ENCODE data around the gene MINDY3. TPM values are rescaled to one million over a fixed set of nuclear protein-coding genes. Genes with fewer than 3 reads are reported as not detected.

Gene MINDY3
- total RNA-seq, 6 experiments from 2014 or later = 25.2 to 31.4 (median 28.4) TPM

- no peak for DNase-seq
- Mint-ChIP-seq H3K27me3 (ENCODE audit: insufficient read depth) (no peaks in the 10 kb centered on the region), H3K27ac (no peak overlapping the region), H3K4me1 (ENCODE audit: low read depth) (peaks cover 30% of the 10 kb centered on the region), H3K36me3 (ENCODE audit: low read depth) (no peaks in the 10 kb centered on the region), H3K4me3 (no peak overlapping the region), H3K9me3 (no peaks in the 10 kb centered on the region)
- TF ChIP-seq, protein P1, sequence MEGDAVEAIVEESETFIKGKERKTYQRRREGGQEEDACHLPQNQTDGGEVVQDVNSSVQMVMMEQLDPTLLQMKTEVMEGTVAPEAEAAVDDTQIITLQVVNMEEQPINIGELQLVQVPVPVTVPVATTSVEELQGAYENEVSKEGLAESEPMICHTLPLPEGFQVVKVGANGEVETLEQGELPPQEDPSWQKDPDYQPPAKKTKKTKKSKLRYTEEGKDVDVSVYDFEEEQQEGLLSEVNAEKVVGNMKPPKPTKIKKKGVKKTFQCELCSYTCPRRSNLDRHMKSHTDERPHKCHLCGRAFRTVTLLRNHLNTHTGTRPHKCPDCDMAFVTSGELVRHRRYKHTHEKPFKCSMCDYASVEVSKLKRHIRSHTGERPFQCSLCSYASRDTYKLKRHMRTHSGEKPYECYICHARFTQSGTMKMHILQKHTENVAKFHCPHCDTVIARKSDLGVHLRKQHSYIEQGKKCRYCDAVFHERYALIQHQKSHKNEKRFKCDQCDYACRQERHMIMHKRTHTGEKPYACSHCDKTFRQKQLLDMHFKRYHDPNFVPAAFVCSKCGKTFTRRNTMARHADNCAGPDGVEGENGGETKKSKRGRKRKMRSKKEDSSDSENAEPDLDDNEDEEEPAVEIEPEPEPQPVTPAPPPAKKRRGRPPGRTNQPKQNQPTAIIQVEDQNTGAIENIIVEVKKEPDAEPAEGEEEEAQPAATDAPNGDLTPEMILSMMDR (IDR thresholded peaks at IDR 0.05) = no peak
Measured at GRCh38 chr10:15844517-15844916, 15.8 kb downstream of the MINDY3 start.

GRCh38 chr10:15843695-15844094 lies 16.6 kb downstream of the MINDY3 start:
- TF ChIP-seq, protein P1 (IDR thresholded peaks at IDR 0.05) = no peak
- Mint-ChIP-seq H3K4me3 (no peak overlapping the region), H3K27me3 (ENCODE audit: insufficient read depth) (no peaks in the 10 kb centered on the region), H3K4me1 (ENCODE audit: low read depth) (peaks cover 24% of the 10 kb centered on the region), H3K9me3 (no peaks in the 10 kb centered on the region), H3K27ac (no peak overlapping the region), H3K36me3 (ENCODE audit: low read depth) (no peaks in the 10 kb centered on the region)
- no peak for DNase-seq

DNA sequence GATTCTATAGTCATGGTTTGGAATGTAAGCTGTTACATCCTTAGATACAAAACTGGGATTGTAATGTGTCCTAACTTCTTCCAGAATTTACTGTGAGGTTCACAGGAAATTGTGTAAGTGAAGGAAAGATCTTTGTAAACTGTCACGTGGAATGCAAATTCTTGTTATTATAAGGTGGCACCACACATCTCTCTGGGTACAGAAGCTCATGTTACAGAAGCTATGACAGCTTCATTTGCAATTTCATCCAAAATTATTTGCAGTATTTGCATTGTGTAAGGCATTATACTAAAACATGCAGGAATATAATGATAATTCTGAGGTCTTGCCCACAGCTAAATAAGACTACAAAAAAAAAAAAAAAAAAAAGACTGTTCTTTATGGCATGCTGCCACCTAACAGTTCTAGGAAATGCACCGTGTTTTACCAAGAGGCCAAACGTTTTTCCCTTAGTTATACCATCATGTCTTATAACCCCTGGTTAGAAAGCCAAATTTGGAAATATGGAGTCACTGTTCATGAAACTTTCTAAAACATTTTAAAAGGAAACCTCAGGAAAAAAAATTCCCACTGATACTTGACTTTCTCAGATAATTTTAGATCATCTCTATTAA lies 17.6 kb downstream of the MINDY3 start:
- peak overlapping the region; percentile 51 for H3K27ac Mint-ChIP-seq
- no peaks in the 10 kb centered on the region for H3K36me3 Mint-ChIP-seq (ENCODE audit: low read depth)
- no peaks in the 10 kb centered on the region for H3K9me3 Mint-ChIP-seq
- peaks cover 23% of the 10 kb centered on the region for H3K4me1 Mint-ChIP-seq (ENCODE audit: low read depth)
- H3K4me3 Mint-ChIP-seq = no peak overlapping the region
- TF ChIP-seq, protein P1 (IDR thresholded peaks at IDR 0.05) = no peak
- DNase-seq = no peak
- no peaks in the 10 kb centered on the region for H3K27me3 Mint-ChIP-seq (ENCODE audit: insufficient read depth)

DNA sequence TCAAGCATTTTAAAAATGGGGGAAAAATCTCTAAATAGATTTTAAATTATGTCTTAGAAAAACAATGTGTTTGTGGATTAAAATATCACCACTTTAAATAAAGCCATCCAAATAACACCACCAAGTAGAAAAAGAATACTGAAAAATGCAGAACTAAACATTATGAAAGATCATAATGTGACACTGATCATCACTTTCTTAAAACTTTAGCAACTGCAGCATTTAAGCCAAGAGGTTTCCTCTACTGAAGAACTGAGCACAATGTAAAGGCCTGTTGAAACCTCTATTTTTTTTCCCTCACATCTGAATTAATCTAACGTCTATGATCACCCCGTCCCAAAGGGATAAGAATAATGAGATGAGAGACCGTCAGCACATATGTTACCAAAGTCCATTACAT lies 18.6 kb downstream of the MINDY3 start:
- TF ChIP-seq, protein P1 (IDR thresholded peaks at IDR 0.05) = no peak
- peaks cover 23% of the 10 kb centered on the region for H3K4me1 Mint-ChIP-seq (ENCODE audit: low read depth)
- no peak for DNase-seq
- no peaks in the 10 kb centered on the region for H3K27me3 Mint-ChIP-seq (ENCODE audit: insufficient read depth)
- H3K9me3 Mint-ChIP-seq = no peaks in the 10 kb centered on the region
- H3K36me3 Mint-ChIP-seq (ENCODE audit: low read depth) = no peaks in the 10 kb centered on the region
- no peak overlapping the region for H3K27ac Mint-ChIP-seq
- H3K4me3 Mint-ChIP-seq = no peak overlapping the region

DNA sequence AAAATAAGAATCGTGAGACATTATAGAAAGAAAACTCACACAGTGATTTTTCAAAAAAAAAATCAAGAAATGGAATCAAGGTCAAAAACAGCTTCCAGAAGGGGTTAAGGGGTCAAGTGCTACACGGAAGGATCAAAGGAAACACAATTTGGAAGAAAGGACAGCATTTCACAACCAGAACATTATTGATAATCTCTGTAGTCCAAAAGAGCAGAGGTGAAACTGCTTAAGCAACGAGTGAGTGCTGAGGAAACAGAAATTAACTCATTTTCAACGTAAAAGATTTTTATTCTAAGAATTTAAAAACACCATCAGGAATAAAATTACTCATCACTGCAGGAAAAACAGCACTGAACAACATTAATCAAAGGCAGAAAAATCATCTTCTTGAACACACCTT lies 23.5 kb downstream of the MINDY3 start:
- Mint-ChIP-seq H3K4me1 (ENCODE audit: low read depth) (no peaks in the 10 kb centered on the region), H3K9me3 (no peaks in the 10 kb centered on the region), H3K4me3 (no peak overlapping the region), H3K36me3 (ENCODE audit: low read depth) (peaks cover 8% of the 10 kb centered on the region), H3K27ac (no peak overlapping the region), H3K27me3 (ENCODE audit: insufficient read depth) (no peaks in the 10 kb centered on the region)
- no peak for DNase-seq
- TF ChIP-seq, protein P1 (IDR thresholded peaks at IDR 0.05) = no peak
